ENCODE measurements around the gene LOXL1.
"Not testable (repeated sequence)": the region's sequence is repeated elsewhere in the genome, so short reads cannot be mapped to it uniquely, and the experiment has no call there.

Gene LOXL1

DNA sequence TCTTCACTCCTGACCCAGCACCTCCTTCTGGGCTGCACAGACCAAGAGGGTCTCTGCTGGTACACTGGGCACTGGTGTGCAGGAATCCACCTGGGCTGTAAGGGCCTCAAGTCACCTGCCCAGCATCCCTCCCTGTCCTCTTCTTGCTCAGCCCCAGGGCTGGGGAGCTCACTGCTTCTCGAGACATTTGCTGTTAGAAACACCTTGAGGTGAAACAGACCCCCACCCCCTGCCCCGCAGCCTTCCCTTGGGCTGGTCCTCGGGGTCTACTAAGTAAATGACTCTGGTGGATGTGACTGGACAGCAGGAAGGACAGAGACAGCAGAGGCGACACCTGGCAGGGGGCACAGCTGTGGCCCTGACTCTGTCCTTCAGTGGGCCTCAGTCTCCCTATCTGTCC lies 29.1 kb downstream of the LOXL1 start:
- Histone ChIP-seq H3K9ac (ENCODE audit: low read depth, low read length) (no peak overlapping the region), H3K4me1 (ENCODE audit: insufficient read depth, low read length) (peaks cover 12% of the 10 kb centered on the region), H3K9me3 (ENCODE audit: control insufficient read depth, insufficient read depth, low read length) (no peaks in the 10 kb centered on the region), H3K36me3 (ENCODE audit: insufficient read depth, low read length) (no peaks in the 10 kb centered on the region)

DNA sequence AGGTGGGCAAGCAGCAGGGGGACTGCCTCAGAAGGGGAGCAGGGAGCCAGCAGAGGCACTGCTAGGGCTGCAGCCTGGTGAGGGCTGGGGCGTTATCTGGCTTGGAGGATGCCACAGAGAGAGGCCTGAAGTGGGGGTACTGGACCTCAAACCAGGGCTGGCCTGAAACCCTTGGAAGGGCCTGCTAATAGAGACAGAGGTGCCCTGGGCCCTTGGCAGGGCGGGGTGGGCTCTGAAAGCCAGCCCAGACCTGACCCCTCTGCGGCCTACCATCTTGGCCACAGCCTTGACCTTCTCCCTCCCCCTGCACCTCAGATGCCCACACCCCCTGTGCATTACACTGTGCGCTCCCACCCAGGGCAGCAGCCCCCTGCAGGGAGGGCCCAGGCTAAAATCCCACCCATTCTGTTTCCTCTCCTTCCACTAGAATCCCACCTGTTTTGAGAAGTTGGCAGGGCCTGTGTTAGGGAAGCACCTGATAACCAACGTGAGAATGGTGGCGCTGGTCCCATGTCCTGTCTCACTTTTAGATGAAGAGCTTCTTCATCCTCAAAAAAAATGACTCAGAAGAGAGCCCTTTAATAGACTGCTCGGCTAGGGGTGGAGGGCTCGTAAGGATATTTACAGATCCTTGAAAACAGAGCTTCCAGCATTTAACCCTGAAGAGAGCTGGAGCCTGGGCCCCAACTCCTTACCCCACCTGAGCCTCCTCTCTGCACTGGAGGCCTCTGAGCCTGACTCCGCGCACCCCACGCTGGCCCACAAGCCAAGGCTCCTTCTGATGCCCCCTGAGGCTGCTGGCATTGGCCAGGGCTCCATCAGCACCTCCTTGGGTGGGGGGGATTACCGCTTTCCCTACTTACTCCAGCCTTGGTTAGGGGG lies 29.8 kb downstream of the LOXL1 start:
- Histone ChIP-seq H3K4me1 (ENCODE audit: insufficient read depth, low read length) (peaks cover 8% of the 10 kb centered on the region), H3K9ac (ENCODE audit: low read depth, low read length) (no peak overlapping the region), H3K36me3 (ENCODE audit: insufficient read depth, low read length) (no peaks in the 10 kb centered on the region), H3K9me3 (ENCODE audit: control insufficient read depth, insufficient read depth, low read length) (no peaks in the 10 kb centered on the region)

DNA sequence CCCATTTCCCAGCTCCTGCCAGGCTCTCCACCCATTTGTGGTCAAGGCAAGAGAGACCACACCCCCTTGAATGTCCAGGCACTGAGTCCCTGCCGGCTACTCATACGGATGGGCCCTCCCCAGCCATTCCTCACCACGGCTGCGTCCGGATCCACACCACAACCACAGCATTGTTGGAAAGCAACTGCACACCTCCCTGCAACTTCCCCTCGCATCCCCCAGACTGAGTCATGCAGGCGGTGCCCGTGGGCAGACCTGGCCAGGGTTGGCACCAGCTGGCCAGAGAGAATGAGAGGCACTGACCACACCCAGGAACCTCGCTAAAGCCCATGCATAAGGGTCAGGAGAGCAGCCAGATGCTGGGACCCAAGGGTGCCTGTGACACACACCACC lies 30.5 kb downstream of the LOXL1 start:
- no peaks in the 10 kb centered on the region for H3K9me3 ChIP-seq (ENCODE audit: control insufficient read depth, insufficient read depth, low read length)
- H3K9ac ChIP-seq (ENCODE audit: low read depth, low read length), result no peak overlapping the region
- peaks cover 3% of the 10 kb centered on the region; the same call in 1 of the 2 replicates for H3K4me1 ChIP-seq (ENCODE audit: insufficient read depth, low read length)
- H3K36me3 ChIP-seq (ENCODE audit: insufficient read depth, low read length), result no peaks in the 10 kb centered on the region

DNA sequence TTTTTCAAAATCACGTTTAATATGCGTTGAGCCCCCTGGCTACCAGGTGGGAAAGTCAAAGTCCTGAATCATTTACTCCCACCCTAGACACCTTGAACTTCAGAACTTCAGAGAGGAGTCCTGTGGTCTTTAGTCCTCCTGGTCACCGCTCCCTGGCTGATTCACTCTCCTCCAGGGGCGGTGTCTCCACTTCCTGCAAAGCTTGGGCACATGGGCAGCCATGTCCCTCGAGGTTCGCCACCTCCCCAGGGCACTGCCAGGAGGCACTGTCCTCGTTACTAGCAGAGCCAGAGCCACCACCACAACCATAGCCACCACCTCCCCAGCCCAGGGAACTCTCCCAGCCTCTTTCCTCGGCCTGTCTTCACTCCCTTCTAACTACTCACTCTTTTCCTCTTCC lies 31.0 kb downstream of the LOXL1 start:
- H3K9me3 ChIP-seq (ENCODE audit: control insufficient read depth, insufficient read depth, low read length), result no peaks in the 10 kb centered on the region
- no peaks in the 10 kb centered on the region; the same call in 1 of the 2 replicates for H3K4me1 ChIP-seq (ENCODE audit: insufficient read depth, low read length)
- H3K36me3 ChIP-seq (ENCODE audit: insufficient read depth, low read length), result no peaks in the 10 kb centered on the region
- H3K9ac ChIP-seq (ENCODE audit: low read depth, low read length), result no peak overlapping the region

DNA sequence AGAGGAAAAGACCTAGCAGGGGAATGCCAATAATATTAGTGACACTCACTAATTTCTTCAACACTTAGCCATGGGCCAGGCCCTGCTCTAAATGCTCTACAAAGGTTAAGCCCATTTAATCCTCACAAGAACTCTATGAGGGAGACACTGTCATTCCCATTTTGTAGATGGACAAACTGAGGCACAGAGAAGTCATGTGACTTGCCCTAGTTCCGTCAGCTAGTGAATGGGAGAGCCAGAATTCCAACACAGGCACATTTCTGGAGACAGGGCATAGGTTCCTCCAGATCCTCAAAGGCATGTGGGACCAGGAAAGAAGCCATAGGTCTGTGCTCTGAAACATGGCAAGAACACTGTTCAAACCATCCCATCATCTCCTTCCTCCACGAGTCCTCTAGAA lies 31.5 kb downstream of the LOXL1 start:
- Histone ChIP-seq H3K36me3 (ENCODE audit: insufficient read depth, low read length) (no peaks in the 10 kb centered on the region), H3K9ac (ENCODE audit: low read depth, low read length) (no peak overlapping the region), H3K4me1 (ENCODE audit: insufficient read depth, low read length) (no peaks in the 10 kb centered on the region; the same call in 1 of the 2 replicates), H3K9me3 (ENCODE audit: control insufficient read depth, insufficient read depth, low read length) (no peaks in the 10 kb centered on the region)

DNA sequence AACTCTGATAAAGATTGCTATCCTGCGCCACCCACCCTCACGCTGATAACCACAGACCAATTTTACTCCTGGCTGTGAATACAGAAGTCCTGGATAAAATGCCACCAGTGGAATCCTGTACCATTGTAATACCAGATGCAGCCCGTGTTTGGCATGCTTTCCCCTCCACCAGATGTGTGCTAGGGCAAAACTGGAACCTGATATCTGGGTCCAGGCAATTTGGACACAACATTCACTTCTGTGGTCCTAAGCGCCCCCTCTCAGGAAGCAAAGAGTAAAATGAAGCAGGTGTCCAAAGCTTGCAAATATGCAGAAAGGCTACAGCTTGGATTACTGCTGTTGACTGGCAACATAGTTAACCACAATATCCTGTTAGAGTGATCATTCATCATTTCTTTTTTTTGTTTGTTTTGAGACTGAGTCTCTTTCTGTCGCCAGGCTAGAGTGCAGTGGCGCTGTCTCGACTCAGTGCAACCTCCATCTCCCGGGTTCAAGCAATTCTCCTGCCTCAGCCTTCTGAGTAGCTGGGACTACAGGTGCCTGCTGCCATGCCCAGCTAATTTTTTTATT lies 32.8 kb downstream of the LOXL1 start:
- Histone ChIP-seq H3K36me3 (ENCODE audit: insufficient read depth, low read length) (no peaks in the 10 kb centered on the region), H3K4me1 (ENCODE audit: insufficient read depth, low read length) (no peaks in the 10 kb centered on the region), H3K9ac (ENCODE audit: low read depth, low read length) (no peak overlapping the region), H3K9me3 (ENCODE audit: control insufficient read depth, insufficient read depth, low read length) (no peaks in the 10 kb centered on the region)

DNA sequence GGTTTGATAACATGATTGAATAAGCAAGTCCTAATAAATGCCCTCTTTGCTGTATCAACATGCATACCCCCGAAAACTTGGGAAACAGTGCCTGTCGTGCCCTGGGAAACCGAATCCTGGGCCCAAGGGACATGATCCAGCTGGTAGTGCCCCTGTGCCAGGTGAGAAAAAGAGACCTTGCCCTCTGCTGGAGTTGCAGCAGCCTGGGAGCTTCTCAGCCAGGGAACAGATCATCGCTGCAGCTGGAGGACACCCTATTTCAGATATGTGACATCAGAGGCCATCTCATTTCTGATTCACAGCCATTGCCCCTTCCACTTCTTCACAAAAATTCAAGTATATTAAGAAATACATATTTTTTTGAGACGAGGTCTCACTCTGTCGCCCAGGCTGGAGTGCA lies 33.5 kb downstream of the LOXL1 start:
- Histone ChIP-seq H3K4me1 (ENCODE audit: insufficient read depth, low read length) (peaks cover under 1% of the 10 kb centered on the region; the same call in 1 of the 2 replicates), H3K9me3 (ENCODE audit: control insufficient read depth, insufficient read depth, low read length) (no peaks in the 10 kb centered on the region), H3K9ac (ENCODE audit: low read depth, low read length) (no peak overlapping the region), H3K36me3 (ENCODE audit: insufficient read depth, low read length) (no peaks in the 10 kb centered on the region)

DNA sequence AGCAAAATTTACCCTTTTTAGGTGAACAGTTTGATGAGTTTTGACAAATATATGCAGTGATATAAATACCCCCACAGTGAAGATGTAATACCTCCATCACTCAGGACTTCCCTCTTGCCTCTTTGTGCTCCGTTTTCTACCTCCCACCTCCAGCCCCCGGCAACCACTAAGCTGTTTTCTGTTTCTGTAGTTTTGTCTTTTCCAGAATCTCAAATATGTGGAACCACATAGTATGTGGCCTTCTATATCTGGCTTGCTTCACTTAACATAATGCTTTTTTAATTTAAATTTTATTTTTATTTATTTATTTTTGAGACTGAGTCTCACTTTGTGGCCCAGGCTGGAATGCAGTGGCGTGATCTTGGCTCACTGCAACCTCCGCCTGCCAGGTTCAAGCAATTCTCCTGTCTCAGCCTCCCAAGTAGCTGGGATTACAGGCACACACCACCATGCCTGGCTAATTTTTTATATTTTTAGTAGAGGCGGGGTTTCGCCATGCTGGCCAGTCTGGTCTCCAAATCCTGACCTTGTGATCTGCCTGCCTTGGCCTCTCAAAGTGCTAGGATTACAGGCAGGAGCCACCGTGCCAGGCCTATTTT lies 34.3 kb downstream of the LOXL1 start:
- H3K9me3 ChIP-seq (ENCODE audit: control insufficient read depth, insufficient read depth, low read length); H3K4me1 ChIP-seq (ENCODE audit: insufficient read depth, low read length); H3K36me3 ChIP-seq (ENCODE audit: insufficient read depth, low read length); H3K9ac ChIP-seq (ENCODE audit: low read depth, low read length): not testable (repeated sequence)

GRCh38 chr15:73962433-73962832 lies 36.2 kb downstream of the LOXL1 start:
- no peak overlapping the region for H3K9ac ChIP-seq (ENCODE audit: low read depth, low read length)
- peaks cover 13% of the 10 kb centered on the region for H3K4me1 ChIP-seq (ENCODE audit: insufficient read depth, low read length)
- H3K36me3 ChIP-seq (ENCODE audit: insufficient read depth, low read length), result no peaks in the 10 kb centered on the region
- no peaks in the 10 kb centered on the region for H3K9me3 ChIP-seq (ENCODE audit: control insufficient read depth, insufficient read depth, low read length)

DNA sequence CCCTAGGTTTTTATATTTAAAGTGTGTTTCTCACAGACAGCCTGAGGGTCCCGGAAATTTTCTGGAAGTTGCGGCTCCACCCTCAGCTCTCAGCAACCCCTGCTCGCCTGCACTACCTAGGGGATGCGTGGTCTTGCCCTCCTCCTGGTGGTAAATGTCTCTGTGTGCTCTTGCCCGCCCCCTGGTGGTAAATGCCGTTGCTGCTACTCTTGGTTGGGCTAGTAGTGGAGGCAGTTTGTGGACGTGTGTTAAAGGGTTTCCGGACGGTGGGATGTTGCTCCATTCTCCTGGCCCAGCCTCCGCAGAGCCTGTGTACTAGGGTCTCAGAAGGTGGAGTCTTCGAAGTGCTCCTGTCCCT lies 38.5 kb downstream of the LOXL1 start:
- Histone ChIP-seq H3K36me3 (ENCODE audit: insufficient read depth, low read length) (no peaks in the 10 kb centered on the region), H3K9ac (ENCODE audit: low read depth, low read length) (peak overlapping the region; percentile 37)

DNA sequence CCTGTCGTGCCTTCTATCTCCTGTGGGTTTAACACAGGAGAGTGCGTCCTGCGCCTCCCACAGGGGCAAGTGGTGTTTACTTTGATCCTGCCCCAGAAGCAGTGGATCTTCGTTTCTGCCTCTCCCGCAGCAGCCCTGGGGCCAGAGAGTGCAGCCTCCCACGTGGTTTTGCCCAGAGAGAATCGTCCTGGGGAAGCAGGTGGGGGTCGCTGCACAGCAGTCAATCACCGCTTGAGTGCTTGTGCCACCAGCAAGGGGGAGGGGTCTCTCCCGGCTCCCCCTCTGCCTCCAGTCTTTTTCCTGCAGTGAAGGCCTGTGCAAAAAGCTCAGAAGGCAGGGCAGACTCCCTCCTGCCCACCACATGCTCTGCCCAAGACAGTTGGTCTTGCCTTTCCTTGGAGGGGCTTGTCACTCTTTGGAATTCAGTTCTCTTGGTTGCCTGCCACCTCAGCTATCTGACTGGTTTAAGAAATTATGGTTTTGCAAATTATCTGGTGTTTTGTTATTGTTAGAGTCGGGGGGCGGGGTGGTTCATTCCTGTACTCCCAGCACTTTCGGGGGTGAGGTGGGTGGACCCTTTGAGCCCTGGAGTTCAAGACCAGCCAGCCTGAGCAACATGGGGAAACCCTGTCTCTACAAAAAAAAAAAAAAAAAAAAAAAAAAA lies 39.0 kb downstream of the LOXL1 start:
- H3K36me3 ChIP-seq (ENCODE audit: insufficient read depth, low read length), result no peaks in the 10 kb centered on the region
- H3K9ac ChIP-seq (ENCODE audit: low read depth, low read length), result peak overlapping the region; percentile 37
- H3K9me3 ChIP-seq (ENCODE audit: control insufficient read depth, insufficient read depth, low read length), result no peaks in the 10 kb centered on the region
- peaks cover 18% of the 10 kb centered on the region for H3K4me1 ChIP-seq (ENCODE audit: insufficient read depth, low read length)

More for the DNA sequence above, 38.5 kb downstream of the LOXL1 start:
- H3K4me1 ChIP-seq (ENCODE audit: insufficient read depth, low read length), result peaks cover 18% of the 10 kb centered on the region
- no peaks in the 10 kb centered on the region for H3K9me3 ChIP-seq (ENCODE audit: control insufficient read depth, insufficient read depth, low read length)

DNA sequence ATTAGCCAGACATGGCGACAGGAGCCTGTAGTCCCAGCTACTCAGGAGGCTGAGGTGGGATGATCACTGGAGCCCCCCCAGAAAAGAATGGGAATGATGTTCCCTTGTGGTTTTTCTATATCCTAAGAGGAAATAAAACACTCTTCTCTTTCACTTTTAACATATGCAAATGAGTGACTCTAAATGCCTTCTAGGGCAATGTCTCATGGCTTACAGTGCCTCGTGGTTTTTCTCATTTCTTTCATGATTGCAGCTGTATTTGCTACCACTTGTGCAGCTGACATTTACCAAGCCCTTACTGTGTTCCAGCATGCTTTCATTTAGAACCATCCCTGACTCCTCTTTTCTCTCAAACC lies 39.5 kb downstream of the LOXL1 start:
- H3K9ac ChIP-seq (ENCODE audit: low read depth, low read length), result no peak overlapping the region
- peaks cover 18% of the 10 kb centered on the region for H3K4me1 ChIP-seq (ENCODE audit: insufficient read depth, low read length)
- no peaks in the 10 kb centered on the region for H3K9me3 ChIP-seq (ENCODE audit: control insufficient read depth, insufficient read depth, low read length)
- no peaks in the 10 kb centered on the region for H3K36me3 ChIP-seq (ENCODE audit: insufficient read depth, low read length)

- Histone ChIP-seq H3K9me3 (ENCODE audit: control insufficient read depth, insufficient read depth, low read length) (no peaks in the 10 kb centered on the region), H3K36me3 (ENCODE audit: insufficient read depth, low read length) (no peaks in the 10 kb centered on the region), H3K9ac (ENCODE audit: low read depth, low read length) (no peak overlapping the region), H3K4me1 (ENCODE audit: insufficient read depth, low read length) (peaks cover 18% of the 10 kb centered on the region)
Measured at GRCh38 chr15:73968461-73968860, 42.2 kb downstream of the LOXL1 start.

DNA sequence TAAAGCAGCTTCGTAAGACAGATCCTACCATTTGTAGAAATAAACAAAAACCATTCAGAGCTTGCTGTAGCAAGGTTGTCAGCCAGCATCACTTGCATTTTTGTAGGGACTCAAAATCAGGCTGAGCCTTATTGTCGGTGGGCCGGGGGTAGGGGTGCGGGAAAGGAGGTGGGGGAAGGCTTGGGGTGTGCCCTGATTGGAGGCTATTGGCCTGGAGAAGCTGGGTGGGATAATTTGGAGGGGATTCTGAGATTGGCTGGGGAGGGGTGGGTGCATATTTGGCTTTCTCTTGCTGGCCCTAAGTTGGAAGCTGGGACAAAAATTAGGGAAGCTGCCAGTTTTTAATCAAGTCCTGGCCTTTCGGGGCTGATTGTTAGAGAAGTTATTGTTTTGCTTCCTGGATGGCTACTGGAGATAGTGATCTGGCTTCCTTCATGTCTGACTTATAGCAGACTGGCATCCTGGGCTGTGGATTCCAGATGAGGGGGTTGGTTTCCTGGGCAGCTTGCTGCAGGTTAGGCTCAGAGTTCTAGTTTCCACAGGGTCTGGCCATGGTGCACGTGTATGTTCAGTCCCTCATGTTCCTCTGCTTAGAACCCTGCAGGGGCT lies 43.0 kb downstream of the LOXL1 start:
- H3K36me3 ChIP-seq (ENCODE audit: insufficient read depth, low read length), result no peaks in the 10 kb centered on the region
- no peaks in the 10 kb centered on the region for H3K9me3 ChIP-seq (ENCODE audit: control insufficient read depth, insufficient read depth, low read length)
- peaks cover 18% of the 10 kb centered on the region for H3K4me1 ChIP-seq (ENCODE audit: insufficient read depth, low read length)
- H3K9ac ChIP-seq (ENCODE audit: low read depth, low read length), result no peak overlapping the region

Measured in ES-I3 (cell line).